M059J (cell line): Measurements from ENCODE around the gene USP25. TPM values are rescaled to one million over a fixed set of nuclear protein-coding genes. Genes with fewer than 3 reads are reported as not detected.

ENCODE experiments used
- DNase-seq: peaks from one replicate; pipeline ENCODE4 v3.0.0-alpha.2; 2012; ENCODE audit warnings: low read depth
- total RNA-seq: library from RNA; depleted of rRNA; stranded (reverse); fragments of >200 nt; shearing (Covaris generic); gene quantifications from 2 replicates; pipeline ENCODE4 v1.2.3, GENCODE V29; 2014; rRNA removed

USP25 gene, protein sequence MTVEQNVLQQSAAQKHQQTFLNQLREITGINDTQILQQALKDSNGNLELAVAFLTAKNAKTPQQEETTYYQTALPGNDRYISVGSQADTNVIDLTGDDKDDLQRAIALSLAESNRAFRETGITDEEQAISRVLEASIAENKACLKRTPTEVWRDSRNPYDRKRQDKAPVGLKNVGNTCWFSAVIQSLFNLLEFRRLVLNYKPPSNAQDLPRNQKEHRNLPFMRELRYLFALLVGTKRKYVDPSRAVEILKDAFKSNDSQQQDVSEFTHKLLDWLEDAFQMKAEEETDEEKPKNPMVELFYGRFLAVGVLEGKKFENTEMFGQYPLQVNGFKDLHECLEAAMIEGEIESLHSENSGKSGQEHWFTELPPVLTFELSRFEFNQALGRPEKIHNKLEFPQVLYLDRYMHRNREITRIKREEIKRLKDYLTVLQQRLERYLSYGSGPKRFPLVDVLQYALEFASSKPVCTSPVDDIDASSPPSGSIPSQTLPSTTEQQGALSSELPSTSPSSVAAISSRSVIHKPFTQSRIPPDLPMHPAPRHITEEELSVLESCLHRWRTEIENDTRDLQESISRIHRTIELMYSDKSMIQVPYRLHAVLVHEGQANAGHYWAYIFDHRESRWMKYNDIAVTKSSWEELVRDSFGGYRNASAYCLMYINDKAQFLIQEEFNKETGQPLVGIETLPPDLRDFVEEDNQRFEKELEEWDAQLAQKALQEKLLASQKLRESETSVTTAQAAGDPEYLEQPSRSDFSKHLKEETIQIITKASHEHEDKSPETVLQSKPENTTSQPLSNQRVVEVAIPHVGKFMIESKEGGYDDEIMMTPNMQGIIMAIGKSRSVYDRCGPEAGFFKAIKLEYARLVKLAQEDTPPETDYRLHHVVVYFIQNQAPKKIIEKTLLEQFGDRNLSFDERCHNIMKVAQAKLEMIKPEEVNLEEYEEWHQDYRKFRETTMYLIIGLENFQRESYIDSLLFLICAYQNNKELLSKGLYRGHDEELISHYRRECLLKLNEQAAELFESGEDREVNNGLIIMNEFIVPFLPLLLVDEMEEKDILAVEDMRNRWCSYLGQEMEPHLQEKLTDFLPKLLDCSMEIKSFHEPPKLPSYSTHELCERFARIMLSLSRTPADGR
- total RNA-seq: 13.4 and 23.2 TPM in 2 replicates

DNA sequence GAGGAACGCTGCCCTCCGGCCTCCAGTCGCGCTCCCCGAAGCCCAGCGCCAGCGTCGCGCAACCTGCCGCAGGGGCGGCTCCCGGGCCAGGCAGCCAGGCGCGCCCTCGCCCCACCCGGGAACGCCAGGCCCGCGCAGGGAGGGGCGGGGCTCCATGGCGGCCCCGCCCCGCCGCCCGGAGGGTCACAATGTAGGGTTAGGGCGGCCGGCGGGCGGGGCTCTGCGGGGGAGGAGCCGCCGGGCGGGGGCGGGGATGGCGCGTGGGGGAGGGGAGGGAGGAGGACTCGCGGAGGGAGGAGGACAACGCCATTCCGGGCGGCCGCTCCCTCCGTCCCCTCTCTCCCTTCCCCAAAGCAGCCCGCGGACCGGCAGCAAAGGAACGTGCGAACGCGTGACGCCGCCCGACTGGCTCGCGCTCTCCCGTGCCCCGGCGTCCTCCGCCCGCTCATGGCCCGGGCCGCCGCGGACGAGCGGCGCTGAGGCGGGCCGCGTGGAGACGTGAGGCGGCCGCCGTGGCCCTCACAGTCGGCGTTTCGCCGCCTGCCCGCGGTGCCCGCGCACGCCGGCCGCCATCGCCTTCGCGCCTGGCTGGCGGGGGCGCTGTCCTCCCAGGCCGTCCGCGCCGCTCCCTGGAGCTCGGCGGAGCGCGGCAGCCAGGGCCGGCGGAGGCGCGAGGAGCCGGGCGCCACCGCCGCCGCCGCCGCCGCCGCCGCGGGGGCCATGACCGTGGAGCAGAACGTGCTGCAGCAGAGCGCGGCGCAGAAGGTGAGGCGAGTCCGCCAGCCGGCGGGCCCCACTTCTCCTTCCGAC is at the start of gene USP25:
TSS of gene USP25 (plus strand) at position 309 of the 810 bp plus-strand sequence. CDS start at position 721, 412 bp downstream.
- DNase-seq: peak; percentile 70

DNA sequence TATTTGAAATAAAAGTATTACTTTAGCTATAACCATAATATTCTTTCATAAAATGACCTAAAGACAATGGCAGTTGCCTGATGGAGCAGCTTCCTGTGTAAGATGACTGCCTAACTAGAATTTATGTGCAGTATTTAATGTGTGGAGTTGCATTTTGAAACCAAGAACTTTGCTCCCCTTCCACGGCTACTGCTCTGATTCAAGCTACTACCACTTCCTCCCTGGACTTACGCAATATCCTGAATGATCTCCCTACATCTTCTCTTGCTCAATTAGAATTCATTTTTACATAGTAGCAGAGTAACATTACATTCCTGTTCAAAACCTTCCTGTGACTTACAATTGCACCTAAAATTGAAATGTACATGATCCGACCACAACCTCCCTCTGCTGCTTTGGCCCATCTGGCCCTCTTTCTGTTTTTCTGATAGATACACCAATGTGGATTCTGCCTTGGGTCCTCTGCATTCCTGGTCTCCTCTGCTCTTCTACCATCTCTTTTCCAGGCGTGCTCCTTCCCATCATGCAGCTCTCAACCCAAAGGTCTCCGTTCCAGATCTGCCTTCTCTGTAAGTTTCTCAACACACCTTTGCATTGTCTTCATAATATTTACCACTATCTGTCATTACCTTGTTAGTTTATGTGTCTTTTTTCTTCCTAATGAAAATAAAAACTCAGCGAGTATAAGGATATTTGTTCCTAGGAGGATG is 47.4 kb upstream of the USP25 start:
- DNase-seq: peak; percentile 66

DNA sequence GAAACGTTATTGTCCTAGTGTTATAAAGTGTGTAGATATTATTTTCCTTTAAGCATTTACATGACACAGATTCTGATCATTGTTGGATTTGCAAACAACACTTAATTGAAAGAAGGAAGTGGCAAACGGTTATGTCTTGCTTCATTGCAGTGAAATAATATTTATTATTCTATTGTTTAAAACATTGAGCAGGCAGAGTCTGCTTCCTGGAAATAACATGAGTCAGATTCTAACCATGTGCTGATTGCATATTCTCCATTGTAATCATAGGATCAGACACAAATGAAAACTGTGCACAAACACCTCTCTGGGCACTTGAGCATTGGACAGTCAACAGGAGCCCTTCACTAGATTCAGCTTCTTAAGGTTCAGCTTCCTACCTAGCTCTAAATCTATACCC is 46.8 kb upstream of the USP25 start:
- DNase-seq: peak; percentile 42

DNA sequence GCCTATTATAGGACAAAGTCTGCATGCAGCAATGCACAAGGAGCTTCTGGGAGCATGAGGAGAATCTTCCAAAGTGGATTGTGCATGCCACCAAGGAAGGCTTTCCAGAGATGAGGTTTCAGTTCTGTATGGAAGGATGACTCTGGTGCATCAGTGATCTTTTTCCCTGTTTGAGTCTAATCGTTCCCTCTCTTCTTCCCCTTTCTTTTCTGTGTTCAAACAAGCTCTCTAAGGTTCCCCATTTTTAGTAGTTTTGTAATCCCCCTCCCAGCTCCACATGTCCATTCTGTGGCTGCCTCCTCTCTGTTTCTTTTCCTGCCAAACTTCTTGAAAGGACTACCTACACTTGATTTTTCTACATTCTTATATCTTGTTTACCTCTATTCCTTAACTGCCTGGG is 43.3 kb upstream of the USP25 start:
- no peak for DNase-seq

- peak; percentile 63 for DNase-seq
These were observed 42.6 kb upstream of the USP25 start for GRCh38 chr21:15687208-15687607.

GRCh38 chr21:15688016-15688415 is 41.8 kb upstream of the USP25 start:
- DNase-seq: no peak

DNA sequence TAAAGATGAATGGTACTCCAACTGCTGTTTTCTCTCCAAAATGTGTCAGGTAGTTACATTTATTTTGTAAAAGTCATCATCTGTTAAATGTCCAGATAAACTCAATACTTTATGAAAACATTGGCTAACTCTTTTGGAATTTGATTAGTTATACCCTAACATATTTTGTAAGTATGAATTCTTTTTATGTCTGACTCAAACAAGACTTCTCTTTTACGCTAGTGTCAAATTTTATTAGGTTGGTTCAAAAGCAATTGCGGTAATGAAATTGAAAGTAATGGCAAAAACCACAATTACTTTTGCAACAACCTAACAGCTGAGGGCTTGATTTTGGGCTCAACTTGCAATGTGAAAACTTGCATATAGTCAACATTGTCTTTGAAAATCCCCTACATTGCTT is 41.0 kb upstream of the USP25 start:
- peak; percentile 54 for DNase-seq

- DNase-seq: no peak
These were observed 37.1 kb upstream of the USP25 start for GRCh38 chr21:15692711-15693110.

GRCh38 chr21:15695241-15695640 is 34.5 kb upstream of the USP25 start:
- no peak for DNase-seq

- no peak for DNase-seq
These were observed 28.0 kb upstream of the USP25 start for GRCh38 chr21:15701830-15702229.

DNA sequence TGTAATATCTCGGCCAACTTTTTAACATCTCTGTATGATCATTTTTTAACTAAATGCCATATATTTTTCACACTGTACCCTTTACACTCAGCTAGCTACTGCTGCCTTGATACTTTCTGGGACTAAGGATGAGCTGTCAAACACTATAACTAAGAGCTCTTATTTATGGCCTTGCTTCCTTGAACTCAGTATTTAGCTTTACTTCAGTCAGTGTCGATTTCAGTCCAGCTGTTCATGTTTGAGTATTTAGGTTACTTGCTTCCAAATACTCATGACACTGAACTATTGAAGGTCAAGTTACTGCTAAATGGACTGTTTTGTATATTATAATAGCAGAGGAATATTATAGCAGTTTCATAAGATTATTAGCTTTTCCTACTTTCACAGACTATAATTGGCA is 25.9 kb upstream of the USP25 start:
- no peak for DNase-seq

GRCh38 chr21:15706696-15707095 is 23.1 kb upstream of the USP25 start:
- peak; percentile 85 for DNase-seq

DNA sequence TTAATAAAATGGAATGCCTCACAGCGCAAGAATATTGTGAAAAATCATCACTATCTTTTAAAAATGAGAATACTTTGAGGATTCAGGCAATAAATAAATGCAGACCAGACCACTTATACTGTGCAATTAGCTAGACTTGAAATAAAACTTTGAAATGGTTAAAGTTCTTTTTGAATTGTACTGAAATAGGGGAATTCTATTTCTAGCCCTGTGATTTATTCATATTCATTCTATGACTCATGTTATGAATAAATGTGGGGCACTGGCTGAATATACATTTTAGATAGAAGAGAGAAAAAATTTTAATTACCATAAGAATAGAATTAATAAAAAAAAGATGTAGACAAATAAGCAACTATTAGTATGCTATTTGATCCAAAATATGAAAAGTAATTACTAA is 16.4 kb upstream of the USP25 start:
- DNase-seq: no peak

DNA sequence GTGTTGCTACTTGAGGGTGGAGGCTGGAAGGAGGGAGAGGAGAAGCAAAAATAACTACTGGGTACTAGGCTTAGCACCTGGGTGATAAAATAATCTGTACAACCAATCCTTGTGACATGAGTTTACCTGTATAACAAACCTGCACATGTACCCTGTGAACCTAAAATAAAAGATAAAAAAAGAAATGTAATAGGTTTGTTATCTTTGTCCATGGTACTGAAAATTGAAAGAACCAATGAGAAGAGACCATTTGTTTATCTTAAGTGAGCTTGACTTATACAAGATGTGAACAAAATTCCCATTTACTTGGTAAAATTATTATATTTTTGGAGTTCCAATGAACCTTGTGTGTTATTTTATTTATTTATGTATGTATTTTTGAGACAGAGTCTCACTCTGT is 11.1 kb upstream of the USP25 start:
- no peak for DNase-seq

DNA sequence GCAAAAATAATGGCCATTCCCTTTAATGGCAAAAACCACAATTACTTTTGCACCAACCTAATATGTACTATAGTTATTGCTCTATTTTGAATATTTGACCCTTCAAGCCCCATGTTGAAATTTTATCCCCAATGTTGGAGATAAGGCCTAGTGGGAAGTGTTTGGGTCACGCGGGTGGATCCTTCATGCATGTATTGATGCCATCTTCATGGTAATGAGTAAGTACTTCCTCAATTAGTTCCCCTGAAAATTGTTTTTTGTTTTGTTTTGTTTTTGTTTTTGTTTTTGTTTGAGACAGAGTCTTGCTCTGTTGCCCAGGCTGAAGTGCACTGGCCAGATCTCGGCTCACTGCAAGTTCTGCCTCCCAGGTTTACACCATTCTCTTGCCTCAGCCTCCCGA is 9.8 kb upstream of the USP25 start:
- no peak for DNase-seq

DNA sequence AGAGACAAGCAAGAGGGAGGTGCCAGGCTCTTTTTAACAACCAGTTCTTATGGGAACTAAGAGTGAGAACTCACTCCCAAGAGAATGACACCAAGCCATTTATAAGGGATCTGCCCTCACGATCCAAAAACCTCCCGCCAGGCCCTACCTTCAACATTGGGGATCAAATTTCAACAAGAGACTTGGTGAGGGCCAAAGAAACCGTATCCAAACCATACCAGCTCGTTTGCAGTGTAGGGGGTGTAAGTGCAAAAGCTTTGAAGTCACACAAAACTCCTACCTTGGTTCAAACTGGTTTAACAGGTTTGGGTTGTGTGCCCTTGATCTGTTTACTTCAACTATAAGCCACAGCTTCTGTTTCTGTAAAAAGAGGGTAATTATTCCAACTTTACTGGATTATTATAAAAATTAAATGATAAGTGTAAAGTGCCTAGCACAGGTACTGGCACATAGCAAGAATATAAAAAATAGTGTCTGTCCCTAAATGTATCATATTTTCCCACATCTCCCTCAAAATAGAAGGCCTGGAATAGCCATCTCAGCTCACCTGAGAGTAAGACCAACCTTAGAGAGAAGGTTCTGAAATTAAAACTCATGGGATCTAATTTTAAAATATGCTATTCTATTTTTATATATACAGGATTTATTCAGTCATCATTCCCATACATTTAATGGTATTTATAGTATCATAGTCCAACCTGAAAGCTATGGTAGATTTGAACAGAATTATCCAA is 7.0 kb upstream of the USP25 start:
- no peak for DNase-seq

DNA sequence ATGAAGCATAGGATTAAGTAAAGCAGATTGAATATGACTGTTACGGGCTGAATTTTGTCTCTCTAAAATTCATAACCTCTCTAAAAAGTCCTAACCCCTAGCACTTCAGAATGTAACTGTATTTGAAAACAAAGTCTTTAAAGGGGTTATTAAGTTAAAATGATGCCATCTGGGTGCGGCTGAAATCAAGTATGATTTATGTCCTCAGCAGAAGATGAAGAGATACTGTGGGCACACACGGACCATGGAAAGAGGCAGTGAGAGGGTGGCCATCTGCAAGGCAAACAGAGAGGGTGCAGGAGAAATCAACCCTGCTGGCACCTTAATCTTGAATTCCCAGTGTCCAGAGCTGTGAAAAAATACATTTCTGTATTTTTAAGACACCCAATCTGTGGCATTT is 3.8 kb upstream of the USP25 start:
- no peak for DNase-seq

DNA sequence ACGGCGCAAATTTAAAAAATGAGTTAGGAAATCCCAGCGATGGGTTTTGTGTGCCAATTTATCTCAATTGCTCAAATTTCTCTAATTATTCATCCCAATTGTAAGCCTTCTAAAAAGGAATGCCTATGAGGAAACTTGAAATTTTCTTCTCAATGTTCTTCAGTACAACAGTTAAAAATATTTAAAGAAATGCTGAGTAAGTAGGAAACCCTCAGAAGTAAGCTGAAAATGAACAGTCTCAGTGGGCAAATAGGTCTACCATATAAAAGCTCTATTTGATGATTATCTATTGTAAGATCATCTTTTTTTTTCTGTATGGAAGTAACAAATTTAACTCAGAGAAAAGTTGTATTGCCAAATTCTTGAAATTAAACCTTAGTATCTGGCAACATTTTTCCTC is 1.7 kb upstream of the USP25 start:
- no peak for DNase-seq

DNA sequence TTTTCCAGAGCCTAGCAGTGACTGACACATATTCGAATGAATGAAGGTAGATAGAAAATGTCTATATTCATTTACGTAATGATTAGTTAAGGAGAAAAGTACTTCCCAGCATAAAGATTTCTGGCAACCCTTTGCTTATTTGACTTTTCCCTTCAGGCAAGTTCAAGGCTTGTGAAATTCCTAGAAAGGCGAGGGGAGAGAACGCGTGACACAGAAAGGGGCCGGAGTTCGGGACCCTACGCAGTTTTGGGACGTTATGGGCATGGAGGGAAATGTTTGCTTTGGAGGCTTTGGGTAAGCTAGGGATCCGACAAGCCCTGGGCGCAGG is 472 bp upstream of the USP25 start:
- no peak for DNase-seq
